Retina (tissue), 1 donor: ENCODE results near the gene CALR3.
"Not testable (repeated sequence)": the region's sequence is repeated elsewhere in the genome, so short reads cannot be mapped to it uniquely, and the experiment has no call there.

Experiments
- DNase-seq: peaks from one replicate; pipeline ENCODE4 v3.0.0-alpha.2; 2016

The CALR3 gene

GRCh38 chr19:16457195-16457953 lies 38.6 kb downstream of the CALR3 start:
- peak; percentile 62 for DNase-seq

- no peak for DNase-seq
Measured at GRCh38 chr19:16456652-16457194, 39.2 kb downstream of the CALR3 start.

DNA sequence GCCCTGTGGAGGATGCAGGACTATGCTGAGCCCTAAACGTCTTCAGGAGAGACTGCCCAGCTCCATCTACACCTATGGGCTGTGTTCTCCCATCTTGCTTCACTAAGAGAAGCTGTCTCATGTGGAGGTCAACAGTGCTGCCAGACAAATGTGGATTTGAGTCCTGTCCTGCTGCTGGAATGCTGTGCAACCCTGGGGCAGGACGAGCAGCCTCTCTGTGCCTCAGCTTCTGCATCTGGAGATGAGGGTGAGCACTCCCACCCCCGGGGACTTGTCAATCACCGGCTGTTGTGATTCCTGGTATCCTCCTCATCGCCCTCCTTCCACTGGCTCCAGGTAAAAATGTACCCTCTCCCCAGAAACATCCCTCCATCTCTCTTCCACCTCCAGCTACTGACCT lies 40.5 kb downstream of the CALR3 start:
- no peak for DNase-seq

- DNase-seq: peak; percentile 25
Measured at GRCh38 chr19:16454351-16454918, 41.5 kb downstream of the CALR3 start.

GRCh38 chr19:16452325-16452724 lies 43.6 kb downstream of the CALR3 start:
- no peak for DNase-seq

DNA sequence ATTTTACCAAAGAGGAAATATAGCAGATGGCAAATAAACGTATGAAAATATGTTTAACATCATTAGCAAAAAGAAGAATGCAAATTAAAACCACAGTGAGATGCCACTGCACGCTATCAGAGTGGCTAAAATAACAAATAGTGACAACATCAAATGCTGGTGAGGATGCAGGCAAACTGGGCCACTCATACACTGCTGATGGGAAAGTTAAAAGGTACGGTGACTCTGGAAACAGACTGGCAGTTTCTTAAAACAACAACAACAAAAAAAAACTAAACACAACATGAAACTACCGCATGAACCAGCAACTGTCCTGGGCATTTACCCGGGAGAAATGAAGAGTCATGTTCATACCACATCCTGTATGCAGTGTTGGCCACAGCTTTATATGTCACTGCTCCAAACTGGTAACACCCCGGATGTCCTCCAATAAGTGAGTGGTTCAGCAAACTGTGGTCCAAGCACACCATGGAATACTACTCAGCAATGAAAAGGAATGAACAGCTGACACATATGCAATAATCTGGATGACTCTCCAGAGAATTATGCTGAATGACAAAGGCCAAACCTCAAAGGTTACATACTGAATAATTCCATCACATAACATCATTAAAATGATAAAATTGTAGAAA lies 46.5 kb downstream of the CALR3 start:
- no peak for DNase-seq

GRCh38 chr19:16448872-16449271 lies 47.1 kb downstream of the CALR3 start:
- not testable (repeated sequence) for DNase-seq

GRCh38 chr19:16446724-16447368 lies 49.1 kb downstream of the CALR3 start:
- no peak for DNase-seq

GRCh38 chr19:16446108-16446723 lies 49.8 kb downstream of the CALR3 start:
- DNase-seq: no peak

DNA sequence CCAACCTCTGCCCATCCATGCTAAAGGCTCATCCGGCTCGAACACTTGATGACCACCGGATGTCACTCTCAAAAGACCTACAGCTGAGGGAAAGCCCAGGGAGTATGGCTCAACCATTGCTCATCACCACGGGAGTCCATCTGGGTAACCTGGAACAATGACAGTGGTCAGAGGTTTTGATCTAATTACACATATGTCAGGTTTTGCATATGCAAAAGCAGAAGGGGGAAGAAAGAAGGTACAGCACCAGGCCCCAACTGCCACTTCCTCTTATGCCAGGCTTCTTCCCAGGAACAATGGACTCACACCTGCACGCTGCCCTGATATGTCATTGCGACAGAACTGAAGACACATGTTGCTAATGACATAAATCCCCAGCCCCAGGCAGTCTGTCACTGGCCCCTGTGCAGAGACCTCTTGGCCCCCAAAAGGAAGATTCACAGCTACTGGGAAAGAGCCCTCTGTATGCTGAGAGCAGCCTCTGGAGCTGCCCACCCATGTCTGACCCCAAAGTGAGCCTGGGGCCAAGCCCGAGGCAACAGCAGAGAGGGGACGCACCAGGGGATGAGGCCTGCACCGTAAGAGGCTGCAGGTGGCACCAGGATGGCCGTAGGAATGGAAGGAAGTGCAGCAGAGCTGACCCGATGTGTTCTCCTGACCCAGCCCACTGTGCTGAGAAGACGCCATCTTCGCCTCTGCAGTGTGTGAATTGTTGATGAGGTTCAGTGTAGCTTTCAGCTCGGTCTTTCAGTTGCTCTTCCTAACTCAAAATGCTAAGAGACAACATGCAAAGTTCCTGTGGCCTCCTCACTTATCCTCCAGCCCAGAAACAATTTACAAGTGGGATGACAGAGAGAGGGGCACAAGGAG lies 50.5 kb downstream of the CALR3 start:
- DNase-seq: peak; percentile 25

DNA sequence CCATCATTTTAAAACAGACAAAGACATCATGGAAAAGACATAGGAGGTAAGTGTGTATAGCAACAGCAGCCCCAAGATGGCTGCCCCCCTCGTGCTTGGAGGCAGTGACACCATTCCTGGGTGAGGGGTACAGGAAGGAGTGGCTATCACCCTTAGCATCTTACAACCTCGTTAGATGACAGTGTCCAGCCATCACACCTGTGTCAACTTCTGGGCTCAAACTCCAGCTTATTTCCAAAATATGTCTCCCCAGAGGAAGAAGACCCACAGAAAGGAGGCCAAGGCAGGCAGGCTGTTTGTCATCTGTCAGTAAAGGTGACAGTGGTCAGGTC lies 51.7 kb downstream of the CALR3 start:
- no peak for DNase-seq

DNA sequence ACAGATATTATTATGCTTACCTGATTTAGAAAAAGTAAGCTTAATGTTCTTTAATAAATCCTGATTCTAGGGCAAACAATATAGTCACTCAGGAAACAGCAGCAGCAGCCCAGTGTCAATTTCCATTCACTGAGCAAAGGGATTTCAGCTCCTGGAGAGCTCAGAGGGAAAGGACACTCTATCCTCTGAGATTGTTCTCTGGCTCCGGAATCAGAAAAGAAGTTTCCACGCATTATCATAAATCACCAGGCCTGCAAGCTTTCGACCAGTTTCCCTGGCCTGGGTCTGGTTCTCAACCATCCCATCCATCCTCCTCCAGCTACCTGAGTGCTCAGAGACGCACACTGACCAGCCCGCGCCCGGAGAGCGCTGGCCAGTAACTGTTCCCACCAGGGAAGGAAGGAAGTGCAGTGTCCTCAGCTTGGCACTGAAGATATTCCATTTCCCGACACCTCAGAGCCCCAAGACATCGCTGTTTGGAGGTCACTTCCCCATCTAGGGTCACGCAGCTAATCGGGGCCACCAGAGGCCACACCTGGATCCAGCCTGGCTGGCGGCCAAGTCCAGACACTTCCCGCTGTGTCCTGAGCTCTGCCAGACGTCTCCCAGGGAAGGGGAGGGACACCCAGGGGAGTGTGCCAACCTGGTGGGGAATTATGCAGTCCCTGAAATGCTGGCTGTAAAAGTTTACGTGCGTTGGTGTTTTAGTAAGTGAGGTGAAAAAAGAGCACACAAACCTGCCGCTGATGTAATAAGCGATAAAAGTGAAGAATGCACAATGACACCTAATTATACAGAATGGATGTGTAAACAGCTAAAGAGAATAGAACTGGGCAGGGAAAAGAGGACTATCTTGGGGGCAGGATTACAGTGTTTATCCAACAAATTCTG lies 53.3 kb downstream of the CALR3 start:
- DNase-seq: no peak

- peak; percentile 47 for DNase-seq
Measured at GRCh38 chr19:16441661-16442162, 54.3 kb downstream of the CALR3 start.

- no peak for DNase-seq
Measured at GRCh38 chr19:16436780-16437332, 59.1 kb downstream of the CALR3 start.

DNA sequence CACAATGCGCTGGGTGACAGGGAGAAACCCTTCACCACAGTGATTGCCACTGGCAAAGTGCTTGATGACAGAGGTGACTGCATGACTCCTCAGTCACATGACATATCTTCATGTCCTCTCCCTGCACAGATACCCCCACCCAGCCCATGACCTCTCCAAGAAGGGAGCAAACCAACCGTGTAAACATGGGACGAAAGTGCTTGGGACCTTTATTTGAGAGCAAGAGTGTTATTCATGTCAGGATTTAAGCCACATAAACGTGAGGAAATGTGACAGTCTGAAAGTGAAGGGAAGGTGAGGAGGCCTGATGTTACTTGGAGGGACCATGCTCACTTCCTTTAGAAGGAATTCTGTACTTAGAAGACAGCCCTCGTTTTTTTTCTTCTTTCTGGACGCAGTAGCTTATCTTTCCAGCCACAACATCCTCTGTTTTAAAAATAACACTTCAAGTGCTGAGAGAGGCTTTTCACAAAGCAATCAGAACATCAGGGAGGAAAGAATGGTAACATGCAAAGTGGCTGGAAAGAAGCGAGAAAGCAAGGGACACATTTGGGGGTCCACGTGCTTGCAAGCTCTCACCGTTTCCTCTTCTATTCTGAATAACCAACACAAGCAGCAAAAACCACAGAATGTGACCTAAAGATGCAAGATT lies 59.8 kb downstream of the CALR3 start:
- DNase-seq: no peak

GRCh38 chr19:16435238-16435917 lies 60.6 kb downstream of the CALR3 start:
- DNase-seq: no peak

GRCh38 chr19:16433986-16434385 lies 62.0 kb downstream of the CALR3 start:
- no peak for DNase-seq

DNA sequence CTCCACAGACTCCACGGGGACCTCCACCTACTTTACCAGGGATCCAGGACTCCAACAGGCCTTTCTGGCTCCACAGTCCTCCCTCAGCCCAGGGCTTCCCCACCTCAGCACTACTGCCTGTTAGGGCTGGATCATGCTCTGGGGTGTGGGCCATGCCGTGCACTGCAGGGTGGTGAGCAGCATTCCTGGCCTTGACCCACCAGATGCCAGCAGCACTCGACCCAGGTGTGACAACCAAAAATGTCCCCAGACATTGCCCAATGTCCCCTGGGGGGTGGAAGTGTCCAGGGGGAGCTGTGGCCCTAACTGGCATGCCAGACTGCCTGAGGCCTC lies 66.2 kb downstream of the CALR3 start:
- DNase-seq: no peak

DNA sequence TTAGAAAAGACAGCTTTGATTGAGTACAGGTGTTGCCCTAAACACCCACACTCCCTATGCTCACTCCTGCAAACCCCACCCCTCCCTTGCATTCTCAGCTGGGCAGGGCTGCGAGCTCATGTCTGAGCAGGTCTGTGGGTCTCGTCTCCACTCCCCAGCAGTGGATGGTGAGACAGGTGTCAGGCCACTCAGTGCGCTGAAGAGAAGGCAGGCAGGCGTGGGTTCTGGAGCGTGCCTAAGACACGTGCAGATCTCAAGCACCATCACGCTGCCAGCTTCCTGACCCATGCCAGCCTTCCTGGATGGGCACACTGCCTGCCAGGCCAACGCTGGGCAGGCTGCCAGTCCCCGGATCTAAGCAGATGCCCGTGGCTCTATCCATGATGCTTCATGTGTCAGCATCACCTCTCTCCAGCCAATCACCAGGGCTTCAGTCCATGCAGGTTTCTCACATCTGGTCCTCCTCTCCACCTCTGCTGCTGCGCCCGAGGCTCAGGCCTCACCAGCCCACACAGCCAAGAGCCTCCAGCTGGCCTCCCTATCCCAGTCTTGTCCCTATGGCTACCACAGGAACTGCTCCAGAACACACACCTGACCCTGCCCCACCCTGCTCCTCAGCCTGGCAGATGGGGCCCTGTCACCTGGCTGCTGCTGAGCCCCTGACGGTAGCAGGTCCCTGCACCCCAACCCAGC lies 66.8 kb downstream of the CALR3 start:
- no peak for DNase-seq
